GM19240 (cell line): ENCODE measurements around the gene MARCKSL1.
A peak's percentile ranks its signal among the peaks of the same experiment; 100 is the strongest.
"Not testable (repeated sequence)": the region's sequence is repeated elsewhere in the genome, so short reads cannot be mapped to it uniquely, and the experiment has no call there.

Experiments used
- DNase-seq: peaks from one replicate; pipeline ENCODE4 v3.0.0; 2011; ENCODE audit warnings: low spot score; ENCODE audit not compliant: insufficient read length

Gene MARCKSL1

DNA sequence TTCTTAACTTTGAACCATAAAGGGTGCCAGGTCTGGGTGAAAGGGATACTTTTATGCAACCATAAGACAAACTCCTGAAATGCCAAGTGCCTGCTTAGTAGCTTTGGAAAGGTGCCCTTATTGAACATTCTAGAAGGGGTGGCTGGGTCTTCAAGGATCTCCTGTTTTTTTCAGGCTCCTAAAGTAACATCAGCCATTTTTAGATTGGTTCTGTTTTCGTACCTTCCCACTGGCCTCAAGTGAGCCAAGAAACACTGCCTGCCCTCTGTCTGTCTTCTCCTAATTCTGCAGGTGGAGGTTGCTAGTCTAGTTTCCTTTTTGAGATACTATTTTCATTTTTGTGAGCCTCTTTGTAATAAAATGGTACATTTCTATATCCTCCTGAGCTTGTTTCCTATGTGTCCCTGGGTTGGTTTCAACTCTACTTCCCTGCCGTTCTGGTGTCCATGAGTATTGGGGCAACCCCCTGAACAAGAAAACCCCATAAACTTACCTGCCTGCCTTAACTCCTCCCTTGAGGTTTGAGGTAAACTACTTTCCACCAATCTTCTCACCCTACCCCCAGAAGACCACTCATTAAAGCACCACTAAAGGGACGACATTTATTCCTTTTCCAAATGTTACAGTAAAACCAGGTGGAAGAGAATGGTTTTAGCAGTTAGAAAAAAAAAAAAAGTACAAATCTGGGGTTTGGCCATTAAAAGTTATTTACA lies 2.6 kb downstream of the MARCKSL1 start:
- DNase-seq: no peak

DNA sequence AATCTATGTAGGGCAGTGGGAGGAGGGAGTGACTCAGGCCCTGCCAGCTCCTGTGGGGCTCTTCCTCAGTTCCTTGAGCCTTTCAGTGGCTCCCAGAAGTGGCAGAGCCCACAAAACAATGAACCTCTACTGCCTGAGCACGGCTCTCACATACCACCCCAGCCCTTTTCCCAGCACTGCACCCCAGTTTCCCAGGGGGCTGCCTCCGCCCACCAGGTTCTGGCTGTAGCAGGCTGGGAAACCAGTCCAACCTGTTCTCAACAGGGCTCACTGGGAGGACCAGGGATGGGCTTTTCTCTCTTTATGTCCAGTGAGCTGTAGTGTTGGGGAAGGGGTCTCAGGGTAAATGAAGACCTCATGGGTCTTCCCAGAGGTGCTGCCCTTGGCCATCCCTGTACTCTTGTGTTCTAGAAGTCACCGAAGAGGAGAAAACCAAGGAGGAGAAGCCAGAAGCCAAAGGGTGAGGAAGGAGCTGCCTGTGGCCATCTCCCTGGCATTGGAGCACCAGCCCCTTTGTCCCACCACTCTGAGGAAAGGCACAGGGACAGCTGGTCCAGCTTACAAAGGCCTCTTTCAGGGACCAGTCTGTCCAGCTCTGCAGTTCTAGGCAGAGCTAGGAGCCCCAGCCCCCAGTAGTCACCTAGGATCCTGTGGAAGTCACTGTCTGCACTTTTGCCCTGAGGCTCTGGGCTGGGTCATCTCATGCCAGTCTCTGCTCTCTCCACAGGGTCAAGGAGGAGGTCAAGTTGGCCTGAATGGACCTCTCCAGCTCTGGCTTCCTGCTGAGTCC lies 3.5 kb downstream of the MARCKSL1 start:
- no peak for DNase-seq

DNA sequence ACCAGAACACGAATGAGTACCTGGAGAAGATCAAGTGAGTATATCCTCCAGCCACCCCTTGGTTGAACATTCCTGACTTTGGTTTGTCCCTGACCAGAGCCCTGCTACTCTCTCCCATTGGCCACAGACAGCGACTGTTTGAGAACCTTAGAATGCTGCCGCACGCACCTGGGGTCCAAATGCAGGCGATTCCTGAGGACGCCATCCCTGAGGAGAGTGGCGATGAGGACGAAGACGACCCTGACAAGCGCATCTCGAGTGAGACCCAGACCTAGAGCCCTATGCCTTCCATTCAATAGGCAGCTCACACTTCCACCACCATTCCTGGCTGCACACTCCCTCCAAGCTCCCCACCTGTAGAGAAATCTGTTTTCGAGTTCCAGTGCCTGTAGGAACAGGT lies 4.5 kb downstream of the MARCKSL1 start:
- no peak for DNase-seq

DNA sequence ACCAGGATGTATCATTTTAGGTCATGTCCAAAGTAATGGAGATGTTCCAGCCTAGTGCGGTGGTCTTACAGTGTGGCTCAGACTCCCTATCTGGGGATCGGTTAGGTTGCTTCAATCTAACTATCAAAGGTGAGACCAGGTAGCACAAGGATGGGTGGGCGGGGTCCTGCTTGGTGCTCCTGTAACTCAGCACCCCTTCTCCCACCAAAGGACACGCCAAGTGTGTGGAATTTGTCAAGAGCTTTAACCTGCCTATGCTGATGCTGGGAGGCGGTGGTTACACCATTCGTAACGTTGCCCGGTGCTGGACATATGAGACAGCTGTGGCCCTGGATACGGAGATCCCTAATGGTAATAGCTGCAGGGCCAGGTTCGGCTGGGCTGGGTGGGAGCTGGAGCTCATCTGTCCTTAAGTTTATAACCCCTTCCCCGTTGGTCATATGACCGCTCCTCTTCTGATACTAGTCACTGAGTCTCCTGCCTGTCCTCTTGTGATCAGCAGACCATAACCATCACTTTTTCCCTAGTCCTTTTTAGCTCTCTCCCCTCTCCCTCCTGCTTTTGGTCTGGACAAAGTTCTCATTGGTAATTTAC lies 5.4 kb downstream of the MARCKSL1 start:
- no peak for DNase-seq

DNA sequence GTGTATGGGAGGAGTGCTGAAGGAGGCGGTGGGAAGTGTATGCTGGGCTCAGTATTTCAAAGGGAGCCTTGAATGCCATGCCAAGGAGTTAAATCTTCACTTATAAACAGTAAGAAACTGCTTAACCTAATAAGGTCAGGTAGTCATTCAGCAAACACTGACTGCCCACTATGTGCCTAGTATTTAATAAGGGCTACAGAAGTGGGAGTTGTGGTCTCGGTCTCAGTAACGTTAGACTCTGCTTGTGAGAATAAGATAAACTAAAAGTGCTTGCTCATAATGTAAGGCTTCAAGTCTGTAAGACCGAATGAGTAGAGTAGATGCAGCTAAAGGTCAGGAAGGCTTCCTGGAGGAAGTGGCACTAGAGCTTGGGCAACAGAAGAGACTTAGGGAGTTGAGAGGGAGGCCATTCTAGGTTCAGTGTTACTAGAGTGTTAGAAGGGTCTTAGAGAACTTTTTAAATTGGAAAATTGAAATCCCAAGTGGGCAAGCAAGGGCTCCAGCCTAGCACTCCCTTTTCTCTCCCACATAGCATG lies 6.0 kb downstream of the MARCKSL1 start:
- no peak for DNase-seq

DNA sequence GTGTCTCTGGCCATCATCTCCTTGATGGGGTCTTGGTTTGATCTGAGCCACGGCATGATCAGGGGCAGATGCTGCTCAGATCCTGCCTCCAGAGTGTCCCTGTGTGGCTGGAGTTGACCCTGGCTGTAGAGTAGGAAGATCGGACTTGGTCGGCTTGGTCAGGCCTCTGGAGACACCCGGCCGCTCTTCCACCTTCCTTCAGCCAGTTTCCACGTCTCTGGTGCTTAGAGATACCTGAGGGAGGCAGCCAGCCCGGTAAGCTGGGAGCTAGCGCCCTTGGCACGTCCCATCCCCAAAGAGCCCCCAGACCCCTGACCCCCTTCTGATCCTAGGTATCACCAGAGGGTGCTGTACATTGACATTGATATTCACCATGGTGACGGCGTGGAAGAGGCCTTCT lies 8.8 kb downstream of the MARCKSL1 start:
- DNase-seq: no peak

DNA sequence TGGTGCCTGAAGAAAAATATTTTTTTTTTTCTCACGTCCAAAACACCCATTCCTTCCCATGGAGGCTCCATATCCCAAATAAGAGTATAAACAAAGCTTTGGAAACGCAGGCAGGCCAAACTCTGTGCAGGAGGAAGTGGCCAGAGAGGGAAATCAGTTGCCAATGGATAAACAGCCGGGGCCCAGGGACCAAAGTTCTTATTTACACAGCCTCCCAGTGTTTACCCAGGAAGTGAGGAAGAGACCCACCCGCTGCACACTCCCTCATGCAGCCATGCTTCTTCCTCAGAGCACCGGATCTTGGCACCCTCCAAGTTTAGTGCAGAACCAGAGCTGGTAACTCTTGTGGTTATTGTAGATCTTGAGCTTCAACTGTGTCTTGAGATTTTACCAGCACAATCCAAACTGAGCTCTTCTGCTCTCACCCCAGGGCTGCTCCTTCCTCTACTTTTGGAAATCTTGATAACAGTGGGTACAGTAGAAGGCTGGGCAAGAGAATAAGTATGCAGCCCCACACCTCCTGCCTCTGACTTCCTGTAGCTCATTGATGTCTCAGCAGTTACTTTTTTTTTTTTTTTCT lies 14.2 kb downstream of the MARCKSL1 start:
- DNase-seq: no peak

DNA sequence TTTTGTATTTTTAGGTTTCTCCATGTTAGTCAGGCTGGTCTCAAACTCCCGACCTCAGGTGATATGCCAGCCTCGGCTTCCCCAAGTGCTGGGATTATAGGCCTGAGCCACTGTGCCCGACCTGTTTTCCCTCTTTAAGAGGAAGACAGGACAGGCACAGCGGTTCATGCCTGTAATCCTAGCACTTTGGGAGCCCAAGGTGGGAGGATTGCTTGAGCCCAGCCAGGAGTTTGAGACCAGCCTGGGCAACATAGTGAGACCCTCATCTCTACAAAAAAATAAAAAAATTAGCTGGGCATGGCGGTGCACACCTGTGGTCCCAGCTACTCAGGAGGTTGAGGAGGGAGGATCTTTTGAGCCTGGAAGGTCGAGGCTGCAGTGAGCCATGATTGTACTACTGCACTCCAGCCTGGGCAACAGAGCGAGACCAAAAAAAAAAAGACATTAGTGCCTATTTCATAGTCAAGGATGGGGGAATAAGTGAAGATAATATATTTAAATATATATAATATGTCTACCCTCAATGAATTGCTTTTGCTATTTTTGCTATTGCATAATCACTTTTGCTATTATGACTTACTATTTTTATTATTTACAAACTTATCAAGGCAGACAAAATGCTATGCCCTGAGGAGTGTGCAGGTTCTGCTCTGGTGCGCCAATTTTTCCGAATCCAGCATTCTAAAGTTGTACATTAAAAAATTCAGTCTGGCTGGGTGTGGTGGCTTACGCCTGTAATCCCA lies 17.7 kb downstream of the MARCKSL1 start:
- no peak for DNase-seq

DNA sequence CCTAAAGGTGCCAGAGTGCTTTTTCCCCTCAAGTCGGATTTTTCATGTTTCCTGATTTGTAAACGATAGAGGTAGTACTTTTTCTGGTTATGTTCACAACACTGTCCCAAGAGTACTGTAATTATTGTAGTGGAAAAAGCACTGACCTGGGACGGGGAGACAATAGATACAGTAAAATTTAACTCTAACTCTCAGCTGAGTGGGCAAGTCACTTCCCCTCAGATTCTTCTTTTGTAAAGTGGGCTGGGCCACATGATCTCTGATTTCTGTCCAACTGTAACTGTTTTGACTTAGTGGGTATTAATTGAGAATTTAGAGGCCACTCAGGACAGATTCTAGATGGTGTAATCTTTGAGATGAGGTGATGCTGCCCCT lies 19.1 kb downstream of the MARCKSL1 start:
- DNase-seq: no peak

DNA sequence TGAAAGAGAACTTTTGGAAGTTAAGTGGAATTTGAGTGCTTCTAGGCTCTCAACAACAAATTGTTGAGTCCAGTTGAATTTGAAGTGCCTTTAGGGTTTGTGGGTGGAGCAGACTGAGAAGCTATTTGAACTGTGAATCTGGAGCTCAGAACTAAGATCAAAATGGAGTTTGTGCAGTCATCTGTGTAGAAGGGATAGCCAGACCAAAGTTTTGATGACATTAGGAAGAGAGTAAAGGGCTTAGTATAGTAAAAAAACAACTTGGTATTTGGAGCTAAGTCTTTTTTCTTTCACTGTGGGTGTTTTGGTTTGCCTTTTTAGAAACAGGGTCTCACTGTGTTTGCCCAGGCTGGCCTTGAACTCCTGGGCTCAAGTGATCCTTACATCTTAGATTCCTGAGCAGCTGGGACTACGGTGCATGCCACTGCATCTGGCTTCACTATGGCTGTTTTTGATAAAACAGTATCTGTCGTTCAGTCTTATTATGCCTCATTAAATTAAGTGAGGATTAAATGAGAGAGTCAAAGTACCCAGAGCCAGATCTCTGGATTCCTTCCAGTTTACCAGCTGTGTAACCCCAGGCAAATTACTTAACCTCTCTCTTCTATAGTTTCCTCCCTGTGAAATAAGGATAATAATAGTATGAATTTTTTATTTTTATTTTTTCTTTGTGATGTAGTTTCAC lies 24.2 kb downstream of the MARCKSL1 start:
- no peak for DNase-seq

DNA sequence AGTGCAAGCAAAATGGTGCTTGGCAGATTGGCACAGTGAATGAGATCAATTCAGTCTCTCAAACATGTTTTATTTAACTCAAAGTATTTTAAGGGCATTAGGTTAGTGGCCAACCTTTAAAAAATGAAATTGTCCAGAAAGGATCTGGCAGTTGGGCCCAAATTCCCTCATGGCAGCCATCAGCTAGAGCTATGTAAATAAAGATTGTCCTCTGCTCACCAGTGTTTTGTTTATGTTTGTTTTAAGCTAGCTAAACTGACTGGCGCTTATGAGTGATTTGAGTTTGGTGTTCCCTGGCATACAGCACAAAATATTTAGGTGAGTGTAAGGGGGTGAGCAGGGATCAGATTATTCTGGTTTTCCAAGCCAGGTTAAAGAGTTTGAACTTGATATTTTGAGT lies 26.1 kb downstream of the MARCKSL1 start:
- no peak for DNase-seq

DNA sequence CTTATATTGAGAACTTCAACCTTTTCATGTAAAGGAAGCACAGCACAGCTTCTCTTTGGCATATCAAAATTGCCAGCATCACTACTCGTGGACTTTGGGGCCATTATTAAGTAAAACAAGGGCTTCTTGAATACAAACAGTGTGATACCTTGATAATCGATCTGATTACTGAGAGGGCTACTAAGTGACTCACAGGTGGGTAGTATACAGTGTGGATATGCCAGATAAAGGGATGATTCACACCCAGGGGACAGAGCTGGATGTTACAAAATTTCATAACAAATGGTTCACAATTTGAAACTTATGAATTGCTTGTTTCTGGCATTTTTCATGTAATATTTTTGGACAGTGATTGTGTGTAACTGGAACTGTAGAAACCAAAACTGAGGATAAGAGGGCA lies 28.7 kb downstream of the MARCKSL1 start:
- DNase-seq: no peak

DNA sequence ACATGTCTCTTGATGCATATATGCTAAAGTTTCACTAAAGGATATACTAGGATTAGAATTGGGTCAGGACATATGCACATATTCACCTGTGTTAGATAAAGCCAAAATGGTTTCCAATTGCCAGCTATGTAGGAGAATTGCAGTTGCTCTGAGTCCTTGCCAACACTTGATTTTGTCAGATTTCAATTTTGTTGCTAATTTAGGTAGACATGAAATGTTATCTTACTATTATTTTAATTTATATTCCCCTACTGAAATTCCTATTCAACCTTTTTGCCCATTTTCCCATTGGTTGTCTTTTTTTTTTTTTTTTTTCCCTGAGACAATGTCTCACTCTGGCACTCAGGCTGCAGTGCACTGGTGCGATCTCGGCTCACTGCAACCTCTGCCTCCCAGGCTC lies 30.7 kb downstream of the MARCKSL1 start:
- no peak for DNase-seq

DNA sequence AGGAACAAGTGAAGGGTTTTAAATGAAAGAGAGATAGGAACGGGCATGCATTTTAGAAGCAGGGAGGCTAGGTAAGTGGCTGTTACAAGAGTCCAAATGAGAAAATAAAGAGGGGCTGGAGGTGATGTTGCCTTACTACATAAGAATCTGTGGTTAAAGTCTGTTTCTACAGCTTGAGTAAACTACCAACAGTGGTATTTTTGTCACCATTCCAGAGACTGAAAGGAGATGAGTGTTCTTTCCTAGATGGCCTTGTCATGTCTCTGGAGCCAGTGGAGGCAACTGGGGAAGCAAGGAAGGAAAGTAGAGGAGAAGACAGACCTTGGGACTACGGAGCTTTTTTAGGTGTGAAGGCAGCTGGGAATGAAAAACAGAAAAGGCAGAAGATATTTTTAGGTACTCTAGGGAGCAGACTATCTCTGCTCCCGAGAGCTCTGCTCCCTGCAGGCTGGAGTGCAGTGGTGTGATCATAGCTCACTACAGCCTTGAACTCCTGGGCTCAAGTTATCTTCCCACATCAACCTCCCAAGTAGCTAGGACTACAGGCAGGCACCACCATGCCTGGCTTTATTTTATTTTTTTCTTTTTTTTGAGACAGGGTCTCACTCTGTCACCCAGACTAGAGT lies 31.9 kb downstream of the MARCKSL1 start:
- no peak for DNase-seq

DNA sequence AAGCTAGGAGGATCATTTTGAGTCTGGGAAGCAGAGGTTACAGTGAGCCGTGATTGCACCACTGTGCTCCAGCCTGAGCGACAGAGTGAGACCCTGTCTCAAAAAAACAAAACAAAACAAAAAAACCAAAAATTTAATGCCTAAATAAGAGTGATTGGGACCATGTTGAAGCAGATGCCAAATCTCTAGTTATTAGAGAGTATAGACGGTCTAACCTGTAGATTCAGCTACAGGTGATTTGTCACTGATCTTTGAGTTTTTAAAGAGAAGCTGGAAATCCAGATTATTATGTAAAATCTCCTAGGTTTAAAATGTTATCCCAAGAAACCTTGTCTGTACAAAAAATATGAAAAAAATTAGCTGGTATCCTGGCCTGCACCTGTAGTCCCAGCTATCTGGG lies 32.7 kb downstream of the MARCKSL1 start:
- DNase-seq: no peak

DNA sequence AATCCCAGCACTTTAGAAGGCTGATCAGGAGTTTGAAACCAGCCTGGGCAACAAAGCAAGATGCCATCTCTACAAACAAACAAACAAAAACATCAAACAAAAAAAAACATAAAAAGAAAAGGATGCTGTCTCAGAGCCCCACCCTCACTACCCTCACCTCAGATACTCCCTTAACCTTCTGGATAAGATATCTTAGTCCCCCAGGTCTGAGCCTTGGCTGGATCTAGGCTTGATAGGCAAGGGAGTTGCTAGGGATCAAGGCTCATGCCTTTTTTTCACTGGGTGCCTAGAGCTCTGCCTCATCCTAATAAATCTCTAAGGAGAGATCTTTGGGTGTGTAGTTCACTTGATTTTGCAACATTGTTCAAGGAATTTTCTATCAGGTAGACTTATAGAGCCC lies 36.7 kb downstream of the MARCKSL1 start:
- no peak for DNase-seq

DNA sequence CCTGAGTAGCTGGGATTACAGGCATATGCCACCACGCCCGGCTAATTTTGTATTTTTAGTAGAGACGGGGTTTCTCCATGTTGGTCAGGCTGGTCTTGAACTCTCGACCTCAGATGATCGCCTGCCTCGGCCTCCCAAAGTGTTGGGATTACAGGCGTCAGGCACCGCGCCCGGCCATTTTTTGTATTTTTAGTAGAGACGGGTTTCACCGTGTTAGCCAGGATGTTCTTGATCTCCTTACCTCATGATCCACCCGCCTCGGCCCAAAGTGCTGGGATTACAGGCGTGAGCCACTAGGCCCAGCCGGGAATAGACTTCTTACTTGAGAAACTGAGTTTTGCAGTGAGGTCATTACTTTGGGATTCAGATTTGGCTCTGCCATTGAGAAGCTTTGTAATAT lies 37.8 kb downstream of the MARCKSL1 start:
- DNase-seq: not testable (repeated sequence)

DNA sequence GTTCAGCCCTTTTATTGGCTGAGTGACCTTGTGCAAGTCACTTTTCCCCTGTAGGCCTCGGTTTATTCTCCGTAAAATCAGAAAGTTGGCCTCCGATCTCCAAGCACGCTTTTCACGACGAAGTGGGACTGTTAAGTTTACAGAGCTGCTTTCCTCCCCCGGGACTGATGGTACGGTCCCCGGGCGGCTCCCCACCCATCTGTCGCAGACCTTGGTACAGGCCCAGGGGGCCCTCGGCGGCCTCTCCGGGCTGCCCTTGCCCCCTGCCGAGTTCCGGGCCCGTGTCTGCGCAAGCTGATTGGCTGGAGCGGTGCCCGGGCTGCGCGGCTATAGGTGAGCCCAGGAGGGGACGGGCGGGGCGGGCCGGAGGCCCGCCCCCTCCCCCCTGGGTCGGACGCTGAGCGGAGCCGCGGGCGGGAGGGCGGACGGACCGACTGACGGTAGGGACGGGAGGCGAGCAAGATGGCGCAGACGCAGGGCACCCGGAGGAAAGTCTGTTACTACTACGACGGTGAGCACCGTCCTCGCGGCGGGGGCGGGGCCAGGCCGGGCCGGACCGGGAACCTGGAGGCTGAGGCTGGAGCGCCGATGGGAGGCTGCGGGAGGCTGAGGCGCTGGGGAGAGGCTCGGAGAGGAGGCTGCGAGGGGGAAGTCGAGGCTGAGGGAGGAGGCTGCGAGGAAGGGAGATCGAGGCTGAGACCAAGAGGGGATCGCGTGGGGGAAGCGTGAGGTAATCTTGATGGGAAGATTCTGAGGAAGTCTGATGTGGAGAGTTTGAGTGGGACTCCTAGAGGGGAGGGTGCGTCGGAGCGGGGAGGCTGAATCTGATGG lies 44.1 kb downstream of the MARCKSL1 start, which contains the start of gene HDAC1:
TSS of gene HDAC1 (plus strand) at position 376 of the 831 bp plus-strand sequence. CDS start at position 463, 87 bp downstream.
- DNase-seq: peak; percentile 96

DNA sequence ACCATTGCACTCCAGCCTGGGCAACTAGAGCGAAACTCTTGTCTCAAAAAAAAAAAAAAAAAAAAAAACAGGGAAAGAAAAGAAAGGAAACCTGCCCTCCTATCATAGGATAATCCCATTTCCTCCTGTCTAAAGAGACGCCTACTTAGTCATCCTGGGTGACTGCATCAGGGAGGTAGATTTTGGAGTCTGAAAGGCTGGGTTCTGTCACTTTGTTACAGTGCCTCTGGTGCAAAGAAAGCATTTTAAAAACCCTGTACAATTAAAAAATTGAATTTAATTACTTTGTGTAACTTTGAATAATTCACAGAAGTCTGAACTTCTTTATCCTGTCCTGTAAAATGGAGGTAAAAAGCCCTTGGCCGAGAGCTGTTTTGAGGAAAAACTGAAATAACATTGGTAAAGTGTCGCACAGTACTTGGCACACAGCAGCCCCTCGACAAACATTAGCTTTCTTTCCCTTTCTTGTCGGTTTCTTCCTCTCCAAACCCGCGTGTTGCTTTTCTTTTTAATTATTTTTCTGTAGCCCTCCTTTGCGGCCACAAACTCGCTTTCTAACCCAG lies 44.8 kb downstream of the MARCKSL1 start:
- no peak for DNase-seq
